Upper lobe of left lung (tissue), 4 donors: ENCODE measurements around the gene HS3ST1.

Experiments
- CTCF ChIP-seq, 6 experiments: fragments of 450-650 bp in 4 of 6; fragments of 200-600 bp in 2 of 6; sonication (generic) in 2 of 6; IDR thresholded peaks; one replicate each; pipeline ENCODE4 v1.5.1; 2016 to 2019; ENCODE audit warnings: antibody characterized with exemption in 6 of 6
- POLR2A ChIP-seq, 4 donors: fragments of 450-650 bp; IDR thresholded peaks; one replicate each; pipeline ENCODE4 v1.5.1; 2016 to 2017; ENCODE audit warnings: antibody characterized with exemption in 4 of 4, mild to moderate bottlenecking in 2 of 4

- TF ChIP-seq POLR2A (IDR thresholded peaks at IDR 0.05) (no peak), CTCF (IDR thresholded peaks at IDR 0.05) (no peak)
Observed at GRCh38 chr4:11471046-11471441, 42.4 kb upstream of the HS3ST1 start.
